Hepatocyte (in vitro differentiated cells): Measurements from ENCODE around the gene USP44. TPM values are rescaled to one million over a fixed set of nuclear protein-coding genes. Genes with fewer than 3 reads are reported as not detected.

Experiments used
- DNase-seq: peaks from one replicate; pipeline ENCODE4 v3.0.0-alpha.2; 2016; ENCODE audit warnings: low spot score
- H2AFZ ChIP-seq: fragments of 200-600 bp; sonication (generic); 2 replicates; pipeline ENCODE4 v1.6.0; 2016; ENCODE audit warnings: antibody characterized with exemption, mild to moderate bottlenecking
- H3K27ac ChIP-seq: fragments of 200-600 bp; sonication (generic); 2 replicates; pipeline ENCODE4 v1.5.1; 2016; ENCODE audit warnings: mild to moderate bottlenecking
- H3K27me3 ChIP-seq: fragments of 200-600 bp; sonication (generic); 2 replicates; pipeline ENCODE4 v1.6.1; 2016
- H3K36me3 ChIP-seq: fragments of 200-600 bp; sonication (generic); replicated peaks from 2 replicates; pipeline ENCODE4 v1.5.1; 2016; ENCODE audit warnings: low read depth; ENCODE audit not compliant: insufficient read depth
- H3K4me1 ChIP-seq: fragments of 200-600 bp; sonication (generic); 2 replicates; pipeline ENCODE4 v1.5.1; 2016; ENCODE audit warnings: mild to moderate bottlenecking, moderate library complexity; ENCODE audit not compliant: insufficient read depth
- H3K4me2 ChIP-seq: fragments of 200-600 bp; sonication (generic); 2 replicates; pipeline ENCODE4 v1.6.0; 2016
- H3K4me3 ChIP-seq: fragments of 200-600 bp; sonication (generic); 2 replicates; pipeline ENCODE4 v1.5.1; 2016; ENCODE audit warnings: mild to moderate bottlenecking
- H3K79me2 ChIP-seq: fragments of 200-600 bp; sonication (generic); 2 replicates; pipeline ENCODE4 v1.6.0; 2017; ENCODE audit warnings: mild to moderate bottlenecking
- H3K9me2 ChIP-seq: fragments of 200-600 bp; sonication (generic); replicated peaks from 2 replicates; pipeline ENCODE4 v1.6.0; 2017; ENCODE audit warnings: mild to moderate bottlenecking; ENCODE audit not compliant: insufficient read depth
- H3K9me3 ChIP-seq: fragments of 200-600 bp; sonication (generic); 2 replicates; pipeline ENCODE4 v1.5.1; 2016; ENCODE audit warnings: low read depth, mild to moderate bottlenecking
- H4K20me1 ChIP-seq: fragments of 200-600 bp; sonication (generic); 2 replicates; pipeline ENCODE4 v1.6.0; 2016; ENCODE audit warnings: mild to moderate bottlenecking; ENCODE audit not compliant: insufficient read depth, poor library complexity, severe bottlenecking
- EZH2 ChIP-seq: fragments of 200-600 bp; sonication (generic); IDR thresholded peaks from 2 replicates; pipeline ENCODE4 v1.6.1; 2016; ENCODE audit warnings: antibody characterized with exemption, mild to moderate bottlenecking, borderline replicate concordance
- EZH2phosphoT487 ChIP-seq: fragments of 200-600 bp; sonication (generic); IDR thresholded peaks from one replicate; pipeline ENCODE4 v1.6.1; 2018; ENCODE audit warnings: antibody characterized with exemption, mild to moderate bottlenecking, low read depth, moderate library complexity; ENCODE audit not compliant: unreplicated experiment, severe bottlenecking
- WGBS: methylation state at CpG from one replicate; pipeline ENCODE4 v1.1.6; 2016; ENCODE audit warnings: low lambda C conversion rate; ENCODE audit errors: missing lambda C conversion rate; 5-methylcytosine and 5-hydroxymethylcytosine counted together
- polyA plus RNA-seq: library from polyadenylated mRNA; unstranded; fragments of >200 nt; fragmentation: Nextera tagmentation; extraction: Ambion mirVana; gene quantifications from 2 replicates; pipeline ENCODE4 v1.2.1, GENCODE V29; 2016
- total RNA-seq: library from RNA; depleted of rRNA; stranded (reverse); fragments of >200 nt; gene quantifications from 2 replicates; pipeline ENCODE4 v1.2.3, GENCODE V29; 2014
- TF ChIP-seq, protein P1 (sequence below): fragments of 200-600 bp; sonication (generic); IDR thresholded peaks from 2 replicates; pipeline ENCODE4 v1.5.1; 2016; ENCODE audit warnings: antibody characterized with exemption, mild to moderate bottlenecking; ENCODE audit not compliant: poor library complexity

Gene USP44
- total and polyA plus RNA-seq, 2 experiments from 2014 or later = 0.80 TPM; not detected in 1

DNA sequence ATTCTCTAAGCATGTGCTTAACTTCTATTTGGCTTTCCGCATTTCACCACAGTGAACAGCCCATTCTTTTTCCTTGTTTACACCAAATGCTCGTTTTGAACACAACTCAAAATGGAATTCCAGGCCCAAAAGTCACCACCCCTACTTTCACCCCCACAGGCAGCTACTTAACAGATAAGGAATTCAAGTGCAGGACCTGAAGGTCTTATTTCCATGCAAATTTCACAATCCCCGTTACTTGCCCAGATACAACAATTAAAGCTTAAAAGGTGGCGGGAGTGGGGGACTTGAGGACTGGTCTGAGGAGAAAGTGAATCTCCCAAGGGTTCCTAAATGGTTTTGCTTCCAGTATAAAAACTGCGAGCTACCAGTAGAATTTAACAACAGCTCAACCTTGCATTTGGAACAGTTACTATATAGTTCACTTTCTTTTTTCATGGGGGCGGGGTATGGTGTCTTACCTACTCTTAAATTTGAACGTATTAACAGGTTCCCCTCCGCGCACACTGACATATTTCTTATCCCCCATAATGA, 3.7 kb downstream of the USP44 start:
- H3K79me2 ChIP-seq = no peaks in the 10 kb centered on the region
- H3K4me1 ChIP-seq = no peaks in the 10 kb centered on the region
- H3K27me3 ChIP-seq = peaks cover 64% of the 10 kb centered on the region
- no peak overlapping the region for H3K4me3 ChIP-seq
- H3K9me2 ChIP-seq = no peaks in the 10 kb centered on the region
- H3K36me3 ChIP-seq = no peaks in the 10 kb centered on the region
- peak overlapping the region; percentile 88 for H2AFZ ChIP-seq
- WGBS = 10% methylated on average over 9 of the region's 9 CpGs
- no peaks in the 10 kb centered on the region for H4K20me1 ChIP-seq
- no peak for DNase-seq
- H3K4me2 ChIP-seq = peak overlapping the region; percentile 96
- H3K9me3 ChIP-seq = peaks cover 5% of the 10 kb centered on the region
- TF ChIP-seq, protein P1, sequence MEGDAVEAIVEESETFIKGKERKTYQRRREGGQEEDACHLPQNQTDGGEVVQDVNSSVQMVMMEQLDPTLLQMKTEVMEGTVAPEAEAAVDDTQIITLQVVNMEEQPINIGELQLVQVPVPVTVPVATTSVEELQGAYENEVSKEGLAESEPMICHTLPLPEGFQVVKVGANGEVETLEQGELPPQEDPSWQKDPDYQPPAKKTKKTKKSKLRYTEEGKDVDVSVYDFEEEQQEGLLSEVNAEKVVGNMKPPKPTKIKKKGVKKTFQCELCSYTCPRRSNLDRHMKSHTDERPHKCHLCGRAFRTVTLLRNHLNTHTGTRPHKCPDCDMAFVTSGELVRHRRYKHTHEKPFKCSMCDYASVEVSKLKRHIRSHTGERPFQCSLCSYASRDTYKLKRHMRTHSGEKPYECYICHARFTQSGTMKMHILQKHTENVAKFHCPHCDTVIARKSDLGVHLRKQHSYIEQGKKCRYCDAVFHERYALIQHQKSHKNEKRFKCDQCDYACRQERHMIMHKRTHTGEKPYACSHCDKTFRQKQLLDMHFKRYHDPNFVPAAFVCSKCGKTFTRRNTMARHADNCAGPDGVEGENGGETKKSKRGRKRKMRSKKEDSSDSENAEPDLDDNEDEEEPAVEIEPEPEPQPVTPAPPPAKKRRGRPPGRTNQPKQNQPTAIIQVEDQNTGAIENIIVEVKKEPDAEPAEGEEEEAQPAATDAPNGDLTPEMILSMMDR = no peak
- TF ChIP-seq EZH2phosphoT487 (no peak), EZH2 (no peak)
- no peak overlapping the region for H3K27ac ChIP-seq

DNA sequence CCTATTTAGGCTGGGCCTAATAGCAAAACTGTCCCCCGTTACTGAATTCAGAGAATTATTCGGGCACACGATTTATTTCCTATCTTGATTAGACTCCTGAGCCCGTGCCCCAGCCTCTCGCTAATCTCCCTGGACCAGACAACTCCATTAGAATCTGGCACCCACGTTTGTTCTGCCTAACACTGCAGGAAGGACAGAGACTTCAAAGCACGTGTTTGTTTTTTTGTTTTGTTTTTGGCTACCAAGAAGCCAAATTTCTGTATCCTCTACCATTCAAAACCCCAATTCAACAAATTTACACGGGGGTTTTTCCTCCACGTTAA, 4.8 kb downstream of the USP44 start:
- Histone ChIP-seq H3K4me2 (no peak overlapping the region), H3K9me2 (no peaks in the 10 kb centered on the region), H3K4me3 (no peak overlapping the region), H3K36me3 (no peaks in the 10 kb centered on the region), H3K4me1 (no peaks in the 10 kb centered on the region), H4K20me1 (no peaks in the 10 kb centered on the region), H3K27me3 (peaks cover 55% of the 10 kb centered on the region), H2AFZ (no peak overlapping the region), H3K9me3 (peaks cover 5% of the 10 kb centered on the region), H3K79me2 (no peaks in the 10 kb centered on the region), H3K27ac (no peak overlapping the region)
- no peak for DNase-seq
- TF ChIP-seq, protein P1 = no peak
- TF ChIP-seq EZH2phosphoT487 (no peak), EZH2 (no peak)
- WGBS = 24% methylated on average over 9 of the region's 9 CpGs

DNA sequence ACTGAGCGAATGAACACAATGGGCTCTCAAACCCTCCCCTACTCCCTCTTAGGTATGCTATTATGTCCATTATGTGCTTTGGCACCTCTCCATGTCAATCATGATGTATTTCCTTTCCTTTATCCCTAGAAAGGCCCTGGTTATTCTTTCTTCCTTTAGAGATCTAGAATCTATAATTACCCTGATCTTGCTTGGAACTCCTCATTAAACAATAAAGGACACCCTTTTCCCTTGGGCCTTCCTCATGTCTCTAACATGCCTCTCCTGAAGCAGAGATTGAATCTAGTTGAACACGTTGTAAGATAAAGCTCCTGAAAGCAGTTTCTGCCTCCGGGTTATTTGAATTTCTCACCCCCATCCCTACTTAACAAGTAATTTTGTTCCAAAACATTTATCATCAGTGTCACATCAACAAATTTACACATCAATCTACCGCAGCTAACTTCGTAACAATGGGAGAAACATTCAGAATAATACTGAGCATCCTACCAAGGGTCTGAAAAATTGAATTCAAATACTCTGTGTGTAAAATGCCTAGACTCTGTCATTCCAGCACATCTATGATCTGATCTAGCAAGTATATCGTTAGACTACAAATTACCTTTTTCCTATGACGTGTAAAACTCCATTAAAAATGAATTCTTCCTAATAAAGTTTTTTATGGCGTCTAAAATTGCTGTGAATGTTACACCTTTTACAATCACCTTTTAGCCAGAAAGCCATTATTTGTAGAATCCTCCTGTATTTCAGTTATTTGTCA, 5.4 kb downstream of the USP44 start:
- no peaks in the 10 kb centered on the region for H3K9me2 ChIP-seq
- no peak for DNase-seq
- H3K4me1 ChIP-seq = no peaks in the 10 kb centered on the region
- TF ChIP-seq, protein P1 = no peak
- TF ChIP-seq EZH2 (no peak), EZH2phosphoT487 (no peak)
- no peaks in the 10 kb centered on the region for H3K36me3 ChIP-seq
- peaks cover 49% of the 10 kb centered on the region for H3K27me3 ChIP-seq
- no peak overlapping the region for H2AFZ ChIP-seq
- WGBS = 49% methylated on average over 8 of the region's 8 CpGs
- H3K9me3 ChIP-seq = peaks cover 5% of the 10 kb centered on the region
- no peak overlapping the region for H3K27ac ChIP-seq
- no peaks in the 10 kb centered on the region for H4K20me1 ChIP-seq
- H3K79me2 ChIP-seq = no peaks in the 10 kb centered on the region
- H3K4me2 ChIP-seq = no peak overlapping the region
- H3K4me3 ChIP-seq = no peak overlapping the region
